GM19372 (cell line): ENCODE results near the gene PREB.

ENCODE experiments used
- ATAC-seq: cut with Tn5 transposase; IDR thresholded peaks from one replicate; pipeline ENCODE4 v1.9.1; 2021; ENCODE audit warnings: mild to moderate bottlenecking, low read depth, moderate library complexity; ENCODE audit not compliant: unreplicated experiment

PREB gene

GRCh38 chr2:27085062-27085672 lies 49.3 kb downstream of the PREB start:
- no peak for ATAC-seq

- ATAC-seq = no peak
Measured at GRCh38 chr2:27084297-27085061, 50.0 kb downstream of the PREB start.

GRCh38 chr2:27083410-27084296 lies 50.8 kb downstream of the PREB start:
- ATAC-seq = no peak

- ATAC-seq = no peak
Measured at GRCh38 chr2:27082773-27083409, 51.5 kb downstream of the PREB start.

GRCh38 chr2:27081984-27082772 lies 52.3 kb downstream of the PREB start:
- no peak for ATAC-seq
